ENCODE results near the gene OPCML.

DNA sequence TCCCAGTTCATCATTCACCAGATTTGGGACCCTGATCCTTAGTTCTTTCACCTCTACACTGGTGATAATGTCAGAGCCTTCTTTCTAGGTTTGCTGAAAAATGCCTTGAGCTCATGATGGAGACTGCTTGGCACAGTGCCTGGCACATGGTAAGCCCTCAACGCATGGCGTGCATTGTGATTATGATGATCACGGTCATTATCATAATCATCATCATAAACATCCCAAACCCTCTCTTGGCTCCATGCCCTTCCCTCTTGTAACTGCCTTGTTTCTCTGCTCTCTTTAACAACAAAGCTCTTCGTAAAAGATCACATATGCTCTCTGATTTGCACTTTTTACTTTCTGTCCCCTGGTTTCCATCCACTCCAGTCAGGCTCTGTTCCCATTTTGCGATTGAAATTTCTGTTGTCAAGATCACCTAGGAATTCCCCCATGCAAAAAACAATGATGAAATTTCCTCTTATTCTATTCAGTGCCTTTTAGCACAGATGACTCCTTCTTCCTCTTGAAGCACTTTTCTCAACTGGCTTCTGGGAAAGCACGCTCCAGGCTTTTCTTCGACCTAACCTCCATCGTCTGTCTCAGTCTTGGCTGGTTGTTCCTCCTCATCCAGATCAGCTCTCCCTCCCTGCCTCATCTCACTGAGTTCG lies 479.1 kb downstream of the OPCML start:
- TF ChIP-seq CTCF (IDR thresholded peaks at IDR 0.05; ENCODE audit: low read length) (no peak), EZH2 (IDR thresholded peaks at IDR 0.05; ENCODE audit: borderline replicate concordance, low read length) (no peak)

Measured in OCI-LY1 (cell line).